WTC11 (cell line): ENCODE data around the gene RBM19.

Experiments
- CTCF ChIP-seq: fragments of 200-600 bp; IDR thresholded peaks from 2 replicates; pipeline ENCODE4 v1.8.0; 2022; ENCODE audit warnings: antibody characterized with exemption
- E2F1 ChIP-seq: sonication (generic); formaldehyde crosslinking; IDR thresholded peaks from 2 replicates; pipeline ENCODE4 v1.8.0; 2022; ENCODE audit warnings: mild to moderate bottlenecking, missing genetic modification reagents
- FOXP1 ChIP-seq: sonication (generic); formaldehyde crosslinking; IDR thresholded peaks from 2 replicates; pipeline ENCODE4 v1.8.0; 2022; ENCODE audit warnings: missing genetic modification reagents, mild to moderate bottlenecking, moderate library complexity, borderline replicate concordance
- TEAD4 ChIP-seq: sonication (generic); formaldehyde crosslinking; IDR thresholded peaks from 2 replicates; pipeline ENCODE4 v1.8.0; 2022; ENCODE audit warnings: mild to moderate bottlenecking, missing genetic modification reagents

DNA sequence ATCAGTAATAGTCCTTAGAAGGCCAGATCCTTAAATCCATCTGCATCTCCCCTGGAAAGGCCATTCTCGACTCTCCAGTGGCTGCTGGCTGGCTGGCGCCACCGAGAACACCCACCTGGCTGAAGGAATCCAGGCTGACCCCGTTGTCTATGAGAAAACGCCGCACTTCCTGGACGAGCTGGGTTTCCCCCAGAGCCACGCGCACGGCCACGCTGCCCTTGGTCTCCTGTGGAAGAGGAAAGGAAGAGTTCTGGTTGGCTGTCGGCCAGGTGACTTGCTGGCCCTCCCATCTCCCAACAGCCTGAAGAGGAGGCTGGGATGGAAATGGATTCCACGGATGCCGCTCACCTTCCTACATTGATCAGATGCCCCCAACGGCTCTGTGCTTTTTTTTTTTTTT is 23.9 kb downstream of the RBM19 start:
- TF ChIP-seq CTCF (no peak), FOXP1 (CRISPR knock-in tag) (no peak), TEAD4 (CRISPR knock-in tag) (no peak), E2F1 (no peak)
